Neuronal stem cell (in vitro differentiated cells): ENCODE measurements around the gene EPHA6.

Source experiments
- DNase-seq: peaks from one replicate; pipeline ENCODE4 v3.0.0-alpha.2; 2013; ENCODE audit warnings: low spot score
- H2AFZ ChIP-seq: one replicate; pipeline ENCODE4 v1.6.1; 2013; ENCODE audit warnings: mild to moderate bottlenecking, low read length, inconsistent platforms
- H2AK5ac ChIP-seq: 2 replicates; pipeline ENCODE4 v1.6.1; 2013; ENCODE audit warnings: low read depth, mild to moderate bottlenecking, inconsistent platforms, low read length, moderate library complexity, mixed read lengths
- H2BK120ac ChIP-seq: 2 replicates; pipeline ENCODE4 v1.6.1; 2013; ENCODE audit warnings: low read depth, mild to moderate bottlenecking, inconsistent platforms, low read length, moderate library complexity, mixed read lengths
- H2BK12ac ChIP-seq: one replicate; pipeline ENCODE4 v1.6.1; 2013; ENCODE audit warnings: low read length, inconsistent platforms
- H2BK15ac ChIP-seq: 2 replicates; pipeline ENCODE4 v1.6.1; 2013; ENCODE audit warnings: mild to moderate bottlenecking, low read length, inconsistent platforms, mixed read lengths
- H2BK5ac ChIP-seq: one replicate; pipeline ENCODE4 v1.6.1; 2013; ENCODE audit warnings: inconsistent platforms, mild to moderate bottlenecking, low read length, moderate library complexity
- H3K14ac ChIP-seq: one replicate; pipeline ENCODE4 v1.6.1; 2013; ENCODE audit warnings: low read length, inconsistent platforms
- H3K18ac ChIP-seq: 2 replicates; pipeline ENCODE4 v1.6.1; 2013; ENCODE audit warnings: low read length, inconsistent platforms
- H3K23ac ChIP-seq: 2 replicates; pipeline ENCODE4 v1.6.1; 2013; ENCODE audit warnings: low read depth, mild to moderate bottlenecking, mixed read lengths, low read length, inconsistent platforms; ENCODE audit not compliant: poor library complexity
- H3K27ac ChIP-seq: replicated peaks from 3 replicates; pipeline ENCODE4 v1.5.1; 2013; ENCODE audit warnings: low read length, inconsistent platforms
- H3K27me3 ChIP-seq, 3 experiments: 2 replicates each; pipeline ENCODE4 v1.6.1; 2013; ENCODE audit warnings: low read length in 3 of 3, mild to moderate bottlenecking in 2 of 3, inconsistent platforms in 1 of 3, low read depth in 1 of 3, mixed read lengths in 1 of 3, moderate library complexity in 1 of 3; ENCODE audit not compliant: control insufficient read depth in 3 of 3, insufficient read depth in 3 of 3
- H3K36me3 ChIP-seq, 2 donors: replicated peaks in 1 of 2; 2 replicates each; pipeline ENCODE4 v1.6.1; 2013; ENCODE audit warnings: low read length in 2 of 2; ENCODE audit not compliant: control insufficient read depth in 2 of 2, insufficient read depth in 2 of 2
- H3K4ac ChIP-seq: 2 replicates; pipeline ENCODE4 v1.6.1; 2013; ENCODE audit warnings: inconsistent platforms, mild to moderate bottlenecking, low read length, moderate library complexity
- H3K4me1 ChIP-seq, 2 donors: 1 replicate in 1 of 2; 2 replicates in 1 of 2; pipeline ENCODE4 v1.6.1; 2013; ENCODE audit warnings: low read length in 2 of 2, low read depth in 1 of 2; ENCODE audit not compliant: control insufficient read depth in 2 of 2, insufficient read depth in 1 of 2
- H3K4me2 ChIP-seq: one replicate; pipeline ENCODE4 v1.6.1; 2013; ENCODE audit warnings: mild to moderate bottlenecking, low read length, inconsistent platforms; ENCODE audit not compliant: insufficient read depth, poor library complexity, severe bottlenecking
- H3K4me3 ChIP-seq, 2 donors: 2 replicates each; pipeline ENCODE4 v1.5.1; 2013; ENCODE audit warnings: low read length in 2 of 2, mild to moderate bottlenecking in 2 of 2, inconsistent platforms in 1 of 2, moderate library complexity in 1 of 2
- H3K79me1 ChIP-seq: one replicate; pipeline ENCODE4 v1.6.1; 2013; ENCODE audit warnings: low read depth, mild to moderate bottlenecking, inconsistent platforms, low read length, moderate library complexity
- H3K9ac ChIP-seq: one replicate; pipeline ENCODE4 v1.6.1; 2013; ENCODE audit warnings: mild to moderate bottlenecking, low read depth, low read length, inconsistent platforms; ENCODE audit not compliant: poor library complexity
- H3K9me3 ChIP-seq, 2 donors: replicated peaks in 1 of 2; 2 replicates each; pipeline versions ENCODE3 to v1.6.1; 2013; ENCODE audit warnings: low read length in 2 of 2, mild to moderate bottlenecking in 2 of 2, inconsistent platforms in 1 of 2, low read depth in 1 of 2, mixed read lengths in 1 of 2, moderate library complexity in 1 of 2; ENCODE audit not compliant: control insufficient read depth in 2 of 2, insufficient read depth in 1 of 2
- H4K8ac ChIP-seq: one replicate; pipeline ENCODE4 v1.6.1; 2013; ENCODE audit warnings: low read depth, mild to moderate bottlenecking, inconsistent platforms, low read length, moderate library complexity
- H4K91ac ChIP-seq: one replicate; pipeline ENCODE4 v1.6.1; 2013; ENCODE audit warnings: low read length, low read depth, mild to moderate bottlenecking, inconsistent platforms; ENCODE audit not compliant: poor library complexity
- WGBS, 2 donors: extraction: QIAGEN DNeasy Blood & Tissue Kit; methylation state at CpG; one replicate each; pipeline ENCODE4 v1.1.7; 2013; ENCODE audit warnings: missing lambda C conversion rate in 2 of 2, mixed read lengths in 1 of 2; ENCODE audit not compliant: insufficient read length in 2 of 2, insufficient replicate concordance in 1 of 2; ENCODE audit errors: extremely low coverage in 2 of 2; 5-methylcytosine and 5-hydroxymethylcytosine counted together

The EPHA6 gene

GRCh38 chr3:97670952-97671351 lies 856.6 kb downstream of the EPHA6 start:
- no peak overlapping the region for H2BK15ac ChIP-seq
- H2AK5ac ChIP-seq: no peak overlapping the region
- H4K8ac ChIP-seq: no peak overlapping the region
- no CpG with 5 or more reads among the region's 4 CpGs for WGBS, 2 donors
- no peak overlapping the region for H2AFZ ChIP-seq
- H3K4me3 ChIP-seq: no peak overlapping the region
- H3K27ac ChIP-seq: no peak overlapping the region
- no peaks in the 10 kb centered on the region for H3K27me3 ChIP-seq
- DNase-seq: no peak
- no peak overlapping the region for H3K14ac ChIP-seq
- no peaks in the 10 kb centered on the region for H3K79me1 ChIP-seq
- H3K9me3 ChIP-seq: no peaks in the 10 kb centered on the region
- H3K4me1 ChIP-seq: no peaks in the 10 kb centered on the region
- H2BK120ac ChIP-seq: no peak overlapping the region
- H3K23ac ChIP-seq: no peak overlapping the region
- no peak overlapping the region for H3K9ac ChIP-seq
- H3K4ac ChIP-seq: no peak overlapping the region
- H2BK5ac ChIP-seq: no peak overlapping the region
- H4K91ac ChIP-seq: no peak overlapping the region
- no peaks in the 10 kb centered on the region for H3K36me3 ChIP-seq
- no peak overlapping the region for H3K18ac ChIP-seq
- H2BK12ac ChIP-seq: no peak overlapping the region
- H3K4me2 ChIP-seq: no peak overlapping the region

- no peaks in the 10 kb centered on the region for H3K36me3 ChIP-seq
- H3K4me3 ChIP-seq: no peak overlapping the region
- no peak overlapping the region for H2AK5ac ChIP-seq
- no peak overlapping the region for H3K4ac ChIP-seq
- H3K4me1 ChIP-seq: no peaks in the 10 kb centered on the region
- no peak overlapping the region for H2BK12ac ChIP-seq
- H2BK15ac ChIP-seq: no peak overlapping the region
- no peak overlapping the region for H3K27ac ChIP-seq
- no peak for DNase-seq
- no peak overlapping the region for H4K8ac ChIP-seq
- no peak overlapping the region for H3K23ac ChIP-seq
- no peak overlapping the region for H3K14ac ChIP-seq
- H3K18ac ChIP-seq: no peak overlapping the region
- no peak overlapping the region for H2BK5ac ChIP-seq
- H3K9ac ChIP-seq: no peak overlapping the region
- H3K27me3 ChIP-seq: no peaks in the 10 kb centered on the region
- no peak overlapping the region for H4K91ac ChIP-seq
- no CpG with 5 or more reads among the region's 3 CpGs for WGBS, 2 donors
- no peaks in the 10 kb centered on the region for H3K79me1 ChIP-seq
- no peaks in the 10 kb centered on the region for H3K9me3 ChIP-seq
- H2BK120ac ChIP-seq: no peak overlapping the region
- H2AFZ ChIP-seq: no peak overlapping the region
- H3K4me2 ChIP-seq: no peak overlapping the region
These were observed 859.1 kb downstream of the EPHA6 start for GRCh38 chr3:97673357-97673997.

GRCh38 chr3:97674461-97674860 lies 860.1 kb downstream of the EPHA6 start:
- no CpG with 5 or more reads among the region's 2 CpGs for WGBS, 2 donors

GRCh38 chr3:97680210-97680609 lies 865.8 kb downstream of the EPHA6 start:
- no peak overlapping the region for H3K14ac ChIP-seq
- H3K23ac ChIP-seq: no peak overlapping the region
- H2BK12ac ChIP-seq: no peak overlapping the region
- no peak overlapping the region for H3K9ac ChIP-seq
- no peaks in the 10 kb centered on the region for H3K4me1 ChIP-seq
- H4K91ac ChIP-seq: no peak overlapping the region
- H3K9me3 ChIP-seq: no peaks in the 10 kb centered on the region
- H2AK5ac ChIP-seq: no peak overlapping the region
- no peak overlapping the region for H4K8ac ChIP-seq
- H3K4ac ChIP-seq: no peak overlapping the region
- no peak overlapping the region for H3K4me2 ChIP-seq
- H3K27me3 ChIP-seq: no peaks in the 10 kb centered on the region
- no peaks in the 10 kb centered on the region for H3K36me3 ChIP-seq
- no peak overlapping the region for H3K27ac ChIP-seq
- no peak overlapping the region for H2BK5ac ChIP-seq
- no peak overlapping the region for H2AFZ ChIP-seq
- H2BK15ac ChIP-seq: no peak overlapping the region
- no peak overlapping the region for H2BK120ac ChIP-seq
- H3K18ac ChIP-seq: no peak overlapping the region
- no peak for DNase-seq
- no peaks in the 10 kb centered on the region for H3K79me1 ChIP-seq
- no peak overlapping the region for H3K4me3 ChIP-seq

More at GRCh38 chr3:97674461-97674860, 860.1 kb downstream of the EPHA6 start:
- Histone ChIP-seq H3K27me3 (no peaks in the 10 kb centered on the region), H3K9me3 (no peaks in the 10 kb centered on the region), H3K14ac (no peak overlapping the region), H3K36me3 (no peaks in the 10 kb centered on the region), H2BK120ac (no peak overlapping the region), H3K23ac (no peak overlapping the region), H3K4me2 (no peak overlapping the region), H2AFZ (no peak overlapping the region), H3K4me1 (no peaks in the 10 kb centered on the region), H3K4me3 (no peak overlapping the region), H2AK5ac (no peak overlapping the region), H3K4ac (no peak overlapping the region), H2BK5ac (no peak overlapping the region), H3K18ac (no peak overlapping the region), H2BK15ac (no peak overlapping the region), H3K79me1 (no peaks in the 10 kb centered on the region), H3K9ac (no peak overlapping the region), H3K27ac (no peak overlapping the region), H4K8ac (no peak overlapping the region), H2BK12ac (no peak overlapping the region), H4K91ac (no peak overlapping the region)
- DNase-seq: no peak
